Tibial nerve (tissue), 4 donors: ENCODE results near the gene LGALS1. TPM values are rescaled to one million over a fixed set of nuclear protein-coding genes. Genes with fewer than 3 reads are reported as not detected.

Experiments used
- DNase-seq, 2 donors: peaks; one replicate each; pipeline ENCODE4 v3.0.0-alpha.2; 2019; ENCODE audit warnings: low spot score in 2 of 2
- H3K27ac ChIP-seq, 4 donors: fragments of 200-600 bp; sonication (generic) in 3 of 4; one replicate each; pipeline ENCODE4 v1.5.1; 2017 to 2019; ENCODE audit warnings: mild to moderate bottlenecking in 1 of 4
- H3K27me3 ChIP-seq, 2 donors: fragments of 200-600 bp; sonication (generic) in 1 of 2; one replicate each; pipeline versions ENCODE4 v1.5.1 to v1.6.0; 2017 to 2019
- H3K36me3 ChIP-seq, 3 donors: fragments of 200-600 bp; sonication (generic); one replicate each; pipeline ENCODE4 v1.5.1; 2018 to 2019
- H3K4me1 ChIP-seq, 4 donors: fragments of 200-600 bp; sonication (generic) in 3 of 4; one replicate each; pipeline ENCODE4 v1.5.1; 2017 to 2019
- H3K4me3 ChIP-seq, 4 donors: fragments of 200-600 bp; sonication (generic) in 3 of 4; one replicate each; pipeline ENCODE4 v1.5.1; 2017 to 2019; ENCODE audit warnings: mild to moderate bottlenecking in 1 of 4, moderate library complexity in 1 of 4
- H3K9me3 ChIP-seq, 4 donors: fragments of 200-600 bp; sonication (generic) in 3 of 4; one replicate each; pipeline ENCODE4 v1.5.1; 2017 to 2019
- EP300 ChIP-seq, 2 donors: sonication (generic); formaldehyde crosslinking; IDR thresholded peaks; one replicate each; pipeline ENCODE4 v1.6.1; 2017; ENCODE audit warnings: antibody characterized with exemption in 2 of 2, mild to moderate bottlenecking in 1 of 2
- POLR2A ChIP-seq, 2 donors: fragments of 450-650 bp; IDR thresholded peaks; one replicate each; pipeline ENCODE4 v1.6.1; 2017; ENCODE audit warnings: antibody characterized with exemption in 2 of 2, mild to moderate bottlenecking in 2 of 2, moderate library complexity in 2 of 2
- whole genome bisulfite sequencing, 2 donors: methylation state at CpG; one replicate each; pipeline ENCODE4 v1.1.5; 2018; 5-methylcytosine and 5-hydroxymethylcytosine counted together
- total RNA-seq, 4 donors: library from RNA; depleted of rRNA; stranded (reverse); fragments of >200 nt; gene quantifications; one replicate each; pipeline ENCODE4 v1.1.0, GENCODE V29; 2016
- TF ChIP-seq, protein P1 (sequence below), 5 experiments: fragments of 200-600 bp in 3 of 5; fragments of 450-650 bp in 2 of 5; sonication (generic) in 3 of 5; IDR thresholded peaks; one replicate each; pipeline ENCODE4 v1.5.1; 2016 to 2019; ENCODE audit warnings: antibody characterized with exemption in 5 of 5, mild to moderate bottlenecking in 3 of 5, moderate library complexity in 2 of 5

LGALS1 gene
- total RNA-seq, 4 donors from 2014 or later: 1,362 to 3,592 (median 2,463) TPM

DNA sequence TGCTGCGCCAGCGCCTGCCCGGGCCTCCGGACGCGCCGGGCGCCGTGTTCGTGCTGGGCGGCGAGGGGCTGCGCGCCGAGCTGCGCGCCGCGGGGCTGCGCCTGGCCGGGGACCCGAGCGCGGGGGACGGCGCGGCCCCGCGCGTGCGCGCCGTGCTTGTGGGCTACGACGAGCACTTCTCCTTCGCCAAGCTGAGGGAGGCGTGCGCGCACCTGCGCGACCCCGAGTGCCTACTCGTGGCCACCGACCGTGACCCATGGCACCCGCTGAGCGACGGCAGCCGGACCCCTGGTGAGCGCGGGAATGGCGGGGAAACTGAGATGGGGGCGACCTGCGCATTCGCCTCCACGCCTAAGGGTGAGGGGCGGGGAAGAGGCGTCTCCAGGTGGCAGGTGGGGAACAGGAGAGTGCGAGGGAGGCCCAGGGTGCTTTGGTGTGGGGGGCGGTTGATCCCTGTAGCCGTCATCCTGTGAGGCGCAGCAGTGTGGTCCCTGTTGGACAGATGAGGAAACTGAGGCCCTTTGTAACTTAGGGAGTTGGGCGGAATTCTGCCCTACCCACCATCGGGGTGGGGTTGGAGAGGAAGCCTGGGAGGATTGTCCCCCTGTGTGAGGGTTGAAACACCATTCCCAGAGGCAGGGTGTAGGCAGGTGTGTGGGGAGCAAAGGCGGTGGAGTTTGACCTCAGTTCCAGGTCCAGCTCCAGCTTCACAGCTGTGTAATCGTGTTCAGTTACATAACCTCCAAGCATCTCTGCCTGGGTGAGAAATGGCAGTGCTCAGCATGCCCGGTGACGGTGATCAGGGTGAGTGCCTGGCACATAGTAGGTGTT, 16.2 kb upstream of the LGALS1 start:
- WGBS, 2 donors: 5 to 8% methylated on average over 26 to 28 of the region's 68 CpGs
- H3K27ac ChIP-seq: peak overlapping the region in 3 of 4 donors; percentile 85 to 90 (median 86)
- peak overlapping the region; percentile 38 to 83 (median 58) for H3K4me3 ChIP-seq
- peaks cover 0 to 60% (median 26%) of the 10 kb centered on the region in 4 donors for H3K4me1 ChIP-seq
- H3K9me3 ChIP-seq: no peaks in the 10 kb centered on the region
- TF ChIP-seq EP300 (IDR thresholded peaks at IDR 0.05) (no peak), POLR2A (IDR thresholded peaks at IDR 0.05) (no peak)
- TF ChIP-seq, protein P1, sequence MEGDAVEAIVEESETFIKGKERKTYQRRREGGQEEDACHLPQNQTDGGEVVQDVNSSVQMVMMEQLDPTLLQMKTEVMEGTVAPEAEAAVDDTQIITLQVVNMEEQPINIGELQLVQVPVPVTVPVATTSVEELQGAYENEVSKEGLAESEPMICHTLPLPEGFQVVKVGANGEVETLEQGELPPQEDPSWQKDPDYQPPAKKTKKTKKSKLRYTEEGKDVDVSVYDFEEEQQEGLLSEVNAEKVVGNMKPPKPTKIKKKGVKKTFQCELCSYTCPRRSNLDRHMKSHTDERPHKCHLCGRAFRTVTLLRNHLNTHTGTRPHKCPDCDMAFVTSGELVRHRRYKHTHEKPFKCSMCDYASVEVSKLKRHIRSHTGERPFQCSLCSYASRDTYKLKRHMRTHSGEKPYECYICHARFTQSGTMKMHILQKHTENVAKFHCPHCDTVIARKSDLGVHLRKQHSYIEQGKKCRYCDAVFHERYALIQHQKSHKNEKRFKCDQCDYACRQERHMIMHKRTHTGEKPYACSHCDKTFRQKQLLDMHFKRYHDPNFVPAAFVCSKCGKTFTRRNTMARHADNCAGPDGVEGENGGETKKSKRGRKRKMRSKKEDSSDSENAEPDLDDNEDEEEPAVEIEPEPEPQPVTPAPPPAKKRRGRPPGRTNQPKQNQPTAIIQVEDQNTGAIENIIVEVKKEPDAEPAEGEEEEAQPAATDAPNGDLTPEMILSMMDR (IDR thresholded peaks at IDR 0.05): no peak
- no peaks in the 10 kb centered on the region for H3K36me3 ChIP-seq
- no peak for DNase-seq
- H3K27me3 ChIP-seq: no peaks in the 10 kb centered on the region

DNA sequence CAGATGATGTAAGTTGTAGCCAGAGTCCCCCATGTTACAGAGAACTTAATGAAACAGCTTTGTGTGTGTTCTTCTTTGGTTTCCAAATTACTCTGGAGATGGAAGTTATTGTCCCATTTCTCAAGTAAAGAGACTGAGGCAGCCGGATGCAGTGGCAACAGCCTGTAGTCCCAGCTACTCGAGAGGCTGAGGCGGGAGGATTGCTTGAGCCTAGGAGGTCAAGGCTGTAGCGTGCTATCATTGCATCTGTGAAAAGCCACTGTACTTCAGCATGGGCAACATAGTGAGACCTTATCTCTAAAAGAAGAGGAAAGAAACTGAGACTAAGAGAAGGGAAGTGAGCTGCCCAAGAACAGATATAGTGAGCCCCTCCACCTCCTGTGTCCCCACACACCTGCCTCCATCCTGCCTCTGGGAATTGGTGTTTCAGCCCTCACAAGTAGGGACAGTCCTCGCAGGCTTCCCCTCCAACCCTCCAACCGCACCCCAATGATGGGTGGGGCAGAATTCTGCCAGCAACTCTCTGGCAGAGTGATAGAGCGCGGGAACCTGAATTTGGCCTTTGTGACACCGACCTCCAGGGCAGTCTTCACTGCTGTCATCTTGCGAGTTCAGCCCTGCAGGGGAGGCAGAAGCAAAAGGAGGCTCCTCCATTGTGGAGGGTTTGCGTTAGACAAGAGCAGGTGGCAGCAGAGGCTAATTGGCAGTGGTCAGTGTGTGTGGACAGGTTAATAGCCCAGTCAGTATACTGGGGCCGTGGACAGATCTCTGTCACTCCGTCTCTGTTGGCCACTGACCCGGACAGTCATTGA, 15.3 kb upstream of the LGALS1 start:
- Histone ChIP-seq H3K36me3 (no peaks in the 10 kb centered on the region), H3K27ac (peak overlapping the region; percentile 47 to 90 (median 86)), H3K27me3 (no peaks in the 10 kb centered on the region), H3K9me3 (no peaks in the 10 kb centered on the region), H3K4me1 (peaks cover 0 to 66% (median 27%) of the 10 kb centered on the region in 4 donors), H3K4me3 (peak overlapping the region; percentile 38 to 83 (median 58))
- DNase-seq: no peak
- TF ChIP-seq POLR2A (IDR thresholded peaks at IDR 0.05) (no peak), EP300 (IDR thresholded peaks at IDR 0.05) (no peak)
- TF ChIP-seq, protein P1 (IDR thresholded peaks at IDR 0.05): no peak
- 63 to 68% methylated on average over 14 of the region's 14 CpGs for WGBS, 2 donors

DNA sequence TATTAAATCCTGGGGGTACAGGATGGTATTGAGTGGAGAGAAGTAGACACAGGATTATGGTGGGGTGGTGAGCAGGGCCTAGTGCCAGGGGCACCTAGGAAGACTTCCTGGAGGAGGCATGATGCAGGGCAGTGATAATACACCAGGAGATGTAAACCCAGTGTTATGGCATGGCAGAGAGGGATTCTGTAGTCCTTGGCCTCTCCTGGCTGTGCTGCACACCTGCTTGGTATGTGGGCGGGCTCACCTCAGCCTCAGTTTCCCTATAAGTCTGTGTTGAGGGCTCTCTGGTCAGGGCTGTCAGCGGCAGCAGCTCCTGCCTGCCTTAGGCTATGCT, 14.8 kb upstream of the LGALS1 start:
- no peak for DNase-seq
- Histone ChIP-seq H3K9me3 (no peaks in the 10 kb centered on the region), H3K27ac (peak overlapping the region; percentile 47 to 90 (median 86)), H3K27me3 (no peaks in the 10 kb centered on the region), H3K36me3 (peaks cover 0 to 3% (median 0%) of the 10 kb centered on the region in 3 donors), H3K4me3 (no peak overlapping the region), H3K4me1 (peaks cover 0 to 66% (median 28%) of the 10 kb centered on the region in 4 donors)
- TF ChIP-seq, protein P1 (IDR thresholded peaks at IDR 0.05): no peak
- TF ChIP-seq POLR2A (IDR thresholded peaks at IDR 0.05): no peak
- TF ChIP-seq EP300 (IDR thresholded peaks at IDR 0.05): no peak
- WGBS, 2 donors: 56 to 64% methylated on average over 2 of the region's 2 CpGs

DNA sequence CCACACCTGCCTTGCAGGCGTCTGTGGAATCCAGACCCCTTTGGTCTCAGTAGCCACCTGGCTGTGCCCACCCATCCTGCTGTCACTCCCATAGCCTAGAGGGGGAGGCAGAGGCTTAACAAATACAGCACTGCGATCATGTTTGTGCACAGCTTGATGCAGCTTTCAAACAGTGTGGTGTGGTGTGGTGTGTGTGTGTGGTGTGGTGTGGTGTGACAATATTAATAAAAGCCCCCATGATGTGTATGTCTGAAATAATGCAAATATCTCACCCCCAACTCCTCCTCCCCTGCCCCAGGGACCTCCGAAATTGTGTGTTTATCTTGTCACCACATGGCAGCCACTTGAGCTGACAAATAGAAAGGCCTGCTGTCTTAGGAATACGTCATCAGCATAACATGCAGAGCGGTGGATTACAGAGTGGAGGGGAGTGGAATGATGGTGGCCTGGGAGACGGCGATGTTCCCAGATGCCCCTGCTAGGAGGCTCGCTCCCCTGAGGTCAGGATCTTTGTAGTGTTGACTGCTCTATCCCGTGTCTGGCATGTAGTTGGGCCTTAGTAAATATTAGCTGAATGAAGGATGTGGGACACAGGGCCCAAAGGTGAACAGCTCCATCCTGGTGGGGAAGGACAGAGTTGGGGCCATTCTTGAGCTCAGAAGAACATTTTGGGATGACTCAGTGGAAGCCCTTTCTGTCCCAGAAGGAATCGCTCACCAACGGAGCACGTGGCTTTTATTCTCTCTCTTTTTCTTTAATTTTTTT, 14.1 kb upstream of the LGALS1 start:
- DNase-seq: no peak
- WGBS, 2 donors: 20 to 22% methylated on average over 12 of the region's 12 CpGs
- H3K4me1 ChIP-seq: peaks cover 0 to 72% (median 29%) of the 10 kb centered on the region in 4 donors
- H3K27ac ChIP-seq: peak overlapping the region; percentile 47 to 90 (median 86)
- TF ChIP-seq POLR2A (IDR thresholded peaks at IDR 0.05) (peak in 1 of 2 donors; percentile 42), EP300 (IDR thresholded peaks at IDR 0.05) (peak in 1 of 2 donors; percentile 27)
- TF ChIP-seq, protein P1 (IDR thresholded peaks at IDR 0.05): peak; percentile 34 to 73 (median 50)
- H3K4me3 ChIP-seq: no peak overlapping the region
- peaks cover 0 to 9% (median 0%) of the 10 kb centered on the region in 3 donors for H3K36me3 ChIP-seq
- H3K27me3 ChIP-seq: no peaks in the 10 kb centered on the region
- no peaks in the 10 kb centered on the region for H3K9me3 ChIP-seq
